ENCODE results near the gene TRIM2.

DNA sequence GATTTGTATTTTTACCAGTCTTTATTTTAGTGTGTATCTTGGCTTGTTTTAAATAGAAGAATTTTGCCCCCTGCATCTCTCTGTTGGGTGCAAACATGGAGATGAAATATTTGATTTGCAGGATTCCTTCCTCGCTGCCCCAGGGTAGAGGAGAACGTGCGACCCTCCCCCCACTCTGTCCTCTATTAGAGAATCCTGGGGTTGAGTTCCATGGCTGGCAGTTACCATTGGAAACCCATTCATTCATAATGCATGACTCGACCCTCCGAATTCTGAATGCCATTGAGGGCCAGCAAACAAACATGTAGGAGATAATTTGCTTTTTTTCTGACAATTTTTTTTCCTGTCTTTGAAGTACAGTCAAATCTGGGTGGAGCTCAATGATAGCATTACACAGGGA lies 53.7 kb downstream of the TRIM2 start:
- TF ChIP-seq POLR2A (IDR thresholded peaks at IDR 0.05): no peak
- TF ChIP-seq, protein P1, sequence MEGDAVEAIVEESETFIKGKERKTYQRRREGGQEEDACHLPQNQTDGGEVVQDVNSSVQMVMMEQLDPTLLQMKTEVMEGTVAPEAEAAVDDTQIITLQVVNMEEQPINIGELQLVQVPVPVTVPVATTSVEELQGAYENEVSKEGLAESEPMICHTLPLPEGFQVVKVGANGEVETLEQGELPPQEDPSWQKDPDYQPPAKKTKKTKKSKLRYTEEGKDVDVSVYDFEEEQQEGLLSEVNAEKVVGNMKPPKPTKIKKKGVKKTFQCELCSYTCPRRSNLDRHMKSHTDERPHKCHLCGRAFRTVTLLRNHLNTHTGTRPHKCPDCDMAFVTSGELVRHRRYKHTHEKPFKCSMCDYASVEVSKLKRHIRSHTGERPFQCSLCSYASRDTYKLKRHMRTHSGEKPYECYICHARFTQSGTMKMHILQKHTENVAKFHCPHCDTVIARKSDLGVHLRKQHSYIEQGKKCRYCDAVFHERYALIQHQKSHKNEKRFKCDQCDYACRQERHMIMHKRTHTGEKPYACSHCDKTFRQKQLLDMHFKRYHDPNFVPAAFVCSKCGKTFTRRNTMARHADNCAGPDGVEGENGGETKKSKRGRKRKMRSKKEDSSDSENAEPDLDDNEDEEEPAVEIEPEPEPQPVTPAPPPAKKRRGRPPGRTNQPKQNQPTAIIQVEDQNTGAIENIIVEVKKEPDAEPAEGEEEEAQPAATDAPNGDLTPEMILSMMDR (IDR thresholded peaks at IDR 0.05): no peak

Data from lower leg skin (tissue), 3 donors.